Aorta (tissue), 5 donors: Measurements from ENCODE around the gene GJB5. TPM values are rescaled to one million over a fixed set of nuclear protein-coding genes. Genes with fewer than 3 reads are reported as not detected.
"Not testable (repeated sequence)": the region's sequence is repeated elsewhere in the genome, so short reads cannot be mapped to it uniquely, and the experiment has no call there.

Source experiments
- ATAC-seq: fragments of 200-7000 bp; cut with Tn5 transposase; one replicate; pipeline ENCODE4 v1.9.1; 2022; ENCODE audit warnings: moderate library complexity; ENCODE audit not compliant: low FRiP score
- DNase-seq, 2 donors: peaks; one replicate each; pipeline ENCODE4 v3.0.0-alpha.2; 2020
- H3K27ac ChIP-seq, 2 donors: one replicate each; pipeline ENCODE4 v1.5.1; 2013; ENCODE audit warnings: low read length in 2 of 2, mild to moderate bottlenecking in 2 of 2, moderate library complexity in 2 of 2, control low read depth in 1 of 2, inconsistent platforms in 1 of 2, low read depth in 1 of 2
- H3K27me3 ChIP-seq, 2 donors: one replicate each; pipeline ENCODE4 v1.6.1; 2013; ENCODE audit warnings: control low read depth in 1 of 2, low read length in 1 of 2, mild to moderate bottlenecking in 1 of 2, moderate library complexity in 1 of 2; ENCODE audit not compliant: insufficient read depth in 2 of 2, control insufficient read depth in 1 of 2
- H3K36me3 ChIP-seq, 2 donors: one replicate each; pipeline ENCODE4 v1.6.1; 2013; ENCODE audit warnings: control low read depth in 1 of 2, low read length in 1 of 2, mild to moderate bottlenecking in 1 of 2; ENCODE audit not compliant: insufficient read depth in 2 of 2, control insufficient read depth in 1 of 2
- H3K4me1 ChIP-seq, 2 donors: one replicate each; pipeline ENCODE4 v1.6.1; 2013; ENCODE audit warnings: low read length in 2 of 2, control low read depth in 1 of 2, mild to moderate bottlenecking in 1 of 2, moderate library complexity in 1 of 2; ENCODE audit not compliant: insufficient read depth in 2 of 2, control insufficient read depth in 1 of 2
- H3K4me3 ChIP-seq, 2 donors: one replicate each; pipeline ENCODE4 v1.5.1; 2013; ENCODE audit warnings: low read length in 2 of 2, control low read depth in 1 of 2, mild to moderate bottlenecking in 1 of 2
- H3K9me3 ChIP-seq: one replicate; pipeline ENCODE4 v1.6.1; 2013; ENCODE audit warnings: mild to moderate bottlenecking, low read length; ENCODE audit not compliant: control insufficient read depth
- WGBS, 2 donors: extraction: QIAGEN DNeasy Blood & Tissue Kit; methylation state at CpG; one replicate each; pipeline ENCODE4 v1.1.7; 2013; 5-methylcytosine and 5-hydroxymethylcytosine counted together
- intact Hi-C, 2 donors: fragments of 100-400 bp; cut with DNase I; formaldehyde crosslinking; loops; one replicate each; pipeline versions ENCODE4 v1.14.2 to v1.15.0; 2022
- polyA plus RNA-seq, 2 donors: library from polyadenylated mRNA; stranded (reverse); fragments of 200-250 nt; gene quantifications; one replicate each; pipeline ENCODE4 v1.2.3, GENCODE V29; 2013
- total RNA-seq, 2 donors: library from RNA; stranded (reverse); fragmentation: NEBNext Ultra II Directional; extraction: Animal tissue kit (Norgen Biotek cat#: 25700); gene quantifications; one replicate each; pipeline ENCODE4 v1.2.1, GENCODE V29; 2021
- donor health status: healthy with polysubstance abuse.
- donor health status: Bipolar disorder and iron deficiency.
- donor health status: DM: no; HTN: no; CAD: no.
- donor health status: DM: no; HTN: no; CAD: no.
- donor health status: DM: yes; HTN: yes; CAD: no.

Gene GJB5
- total and polyA plus RNA-seq, 4 donors, result not detected

GRCh38 chr1:34761776-34762307 is 7.0 kb downstream of the GJB5 start:
- H3K4me3 ChIP-seq, result no peak overlapping the region
- ATAC-seq (no peak), DNase-seq (peak in 1 of 2 donors; percentile 55)
- H3K4me1 ChIP-seq, result no peaks in the 10 kb centered on the region
- no peaks in the 10 kb centered on the region for H3K27me3 ChIP-seq
- H3K9me3 ChIP-seq, result no peaks in the 10 kb centered on the region
- 89 to 92% methylated on average over 13 of the region's 13 CpGs for WGBS, 2 donors
- intact Hi-C loops, result no loop called here
- H3K36me3 ChIP-seq, result no peaks in the 10 kb centered on the region
- no peak overlapping the region for H3K27ac ChIP-seq

DNA sequence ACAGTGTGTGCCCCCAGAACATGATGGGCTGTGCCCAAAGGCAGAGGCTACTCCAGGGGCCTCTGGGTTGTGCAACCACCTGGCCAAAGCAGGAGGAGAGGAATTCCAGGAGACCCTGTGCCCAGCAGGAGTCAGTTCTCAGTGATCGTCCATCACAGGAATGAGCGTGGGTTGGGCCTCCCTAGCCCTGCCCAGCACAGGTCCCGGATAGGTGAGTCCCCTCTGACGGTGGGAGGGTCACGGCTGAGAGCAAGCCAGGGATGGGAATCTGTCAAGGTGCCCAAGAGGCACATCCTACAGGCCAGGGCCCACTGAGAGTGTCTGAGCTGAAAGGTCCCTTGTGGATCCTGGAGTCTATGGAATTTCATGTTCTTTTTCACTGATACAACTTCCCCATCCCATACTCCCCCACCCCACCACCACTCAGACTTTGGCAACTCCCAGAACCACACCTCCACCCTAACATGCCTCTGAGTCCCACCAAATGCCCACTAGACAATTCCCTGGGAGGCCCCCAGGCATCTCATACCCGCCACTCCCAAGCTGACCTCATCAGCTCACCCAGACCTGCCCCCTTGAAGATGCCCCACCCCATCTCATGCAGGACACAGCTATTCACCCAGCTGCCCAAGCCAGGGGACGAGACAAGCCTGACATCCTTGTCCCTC is 7.8 kb downstream of the GJB5 start:
- intact Hi-C loops, result no loop called here
- Histone ChIP-seq H3K9me3 (no peaks in the 10 kb centered on the region), H3K27ac (no peak overlapping the region), H3K36me3 (no peaks in the 10 kb centered on the region), H3K27me3 (no peaks in the 10 kb centered on the region), H3K4me1 (no peaks in the 10 kb centered on the region), H3K4me3 (no peak overlapping the region)
- ATAC-seq (no peak), DNase-seq (no peak)
- WGBS, 2 donors, result 60 to 63% methylated on average over 7 of the region's 7 CpGs

DNA sequence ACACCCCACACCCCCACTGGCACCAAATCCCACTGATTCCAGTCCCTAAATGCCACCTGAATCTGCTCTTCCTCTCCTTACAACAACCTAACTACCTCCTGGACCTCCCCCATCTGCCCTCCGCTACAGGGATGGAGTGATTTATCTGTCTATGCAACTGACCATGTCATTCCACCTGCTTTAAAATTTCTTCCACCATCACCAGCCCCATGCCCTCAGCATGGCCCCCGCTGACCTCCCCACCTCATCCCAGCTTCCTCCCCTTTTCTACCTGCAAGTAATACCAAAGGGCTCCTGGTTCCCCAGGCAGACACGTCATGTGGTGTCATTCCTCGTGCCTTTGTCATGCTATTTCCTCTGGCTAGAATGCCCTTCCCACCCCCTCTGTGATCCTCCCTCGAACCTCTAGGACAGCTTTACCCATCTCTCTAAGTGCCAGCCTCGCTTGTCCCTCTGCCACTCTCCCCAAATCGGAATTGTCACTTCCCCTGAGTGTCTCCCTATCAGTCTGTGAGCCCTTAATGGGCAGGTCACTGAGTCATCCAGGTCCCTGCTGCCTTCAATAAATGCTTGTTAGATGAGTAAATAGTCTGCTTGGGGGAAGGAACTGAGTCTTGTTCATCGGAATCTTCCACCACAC is 8.4 kb downstream of the GJB5 start:
- intact Hi-C loops, result no loop called here
- no peak overlapping the region for H3K4me3 ChIP-seq
- WGBS, 2 donors, result 49 to 51% methylated on average over 8 of the region's 8 CpGs
- H3K27ac ChIP-seq, result no peak overlapping the region
- no peak for ATAC-seq
- no peak for DNase-seq
- H3K36me3 ChIP-seq, result no peaks in the 10 kb centered on the region
- no peaks in the 10 kb centered on the region for H3K27me3 ChIP-seq
- no peaks in the 10 kb centered on the region for H3K9me3 ChIP-seq
- H3K4me1 ChIP-seq, result no peaks in the 10 kb centered on the region

- ATAC-seq (no peak), DNase-seq (no peak)
- no peaks in the 10 kb centered on the region for H3K9me3 ChIP-seq
- no peaks in the 10 kb centered on the region for H3K4me1 ChIP-seq
- WGBS, 2 donors, result 71 to 72% methylated on average over 3 of the region's 3 CpGs
- H3K27ac ChIP-seq, result no peak overlapping the region
- H3K27me3 ChIP-seq, result no peaks in the 10 kb centered on the region
- no peaks in the 10 kb centered on the region for H3K36me3 ChIP-seq
- intact Hi-C loops, result no loop called here
- no peak overlapping the region for H3K4me3 ChIP-seq
These were observed 14.0 kb downstream of the GJB5 start for GRCh38 chr1:34768856-34769255.

DNA sequence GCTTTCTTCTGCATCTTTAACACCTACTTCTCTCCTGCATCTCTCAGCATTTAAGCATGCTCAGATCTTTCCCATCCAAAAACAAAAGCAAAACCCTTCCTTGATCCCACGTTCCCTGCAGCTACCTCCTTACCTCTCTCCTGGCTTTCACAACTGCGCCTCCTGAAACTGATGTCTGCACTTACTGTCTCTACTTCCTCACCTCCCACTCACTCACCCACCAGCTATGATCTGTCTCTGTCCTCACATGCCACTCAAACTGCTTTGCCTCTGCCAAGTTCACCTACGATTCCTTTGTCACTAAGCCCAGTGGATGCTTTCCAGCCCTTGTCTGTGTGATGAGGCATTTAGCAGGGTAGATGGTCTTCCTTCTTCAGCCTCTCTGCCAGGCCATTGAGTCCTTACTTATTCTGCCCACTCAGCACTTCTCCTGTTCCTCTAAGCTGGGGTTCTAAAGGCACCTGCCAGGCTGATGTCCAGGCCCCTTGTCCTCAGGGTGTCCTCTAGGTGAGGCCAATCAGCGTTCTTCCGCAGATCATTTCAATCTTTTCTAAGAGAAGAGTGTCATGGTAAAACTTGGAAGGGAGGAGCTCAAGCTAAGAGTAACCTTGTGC is 16.2 kb downstream of the GJB5 start:
- H3K4me1 ChIP-seq, result no peaks in the 10 kb centered on the region
- no peak overlapping the region for H3K4me3 ChIP-seq
- ATAC-seq, result no peak
- H3K27me3 ChIP-seq, result no peaks in the 10 kb centered on the region
- H3K27ac ChIP-seq, result no peak overlapping the region
- H3K36me3 ChIP-seq, result no peaks in the 10 kb centered on the region
- DNase-seq, result no peak
- H3K9me3 ChIP-seq, result no peaks in the 10 kb centered on the region
- intact Hi-C loops, result no loop called here
- WGBS, 2 donors, result 85 to 89% methylated on average over 5 of the region's 5 CpGs

- DNase-seq (no peak), ATAC-seq (no peak)
- H3K27ac ChIP-seq, result no peak overlapping the region
- 86 to 87% methylated on average over 16 of the region's 16 CpGs for WGBS, 2 donors
- H3K9me3 ChIP-seq, result no peaks in the 10 kb centered on the region
- intact Hi-C loops, result no loop called here
- H3K4me1 ChIP-seq, result no peaks in the 10 kb centered on the region
- no peaks in the 10 kb centered on the region for H3K36me3 ChIP-seq
- no peaks in the 10 kb centered on the region for H3K27me3 ChIP-seq
- no peak overlapping the region for H3K4me3 ChIP-seq
These were observed 16.9 kb downstream of the GJB5 start for GRCh38 chr1:34771573-34772371.

- not testable (repeated sequence) for DNase-seq
These were observed 18.3 kb downstream of the GJB5 start for GRCh38 chr1:34773114-34773513.

GRCh38 chr1:34774957-34775356 is 20.1 kb downstream of the GJB5 start:
- Histone ChIP-seq H3K4me3 (no peak overlapping the region), H3K9me3 (no peaks in the 10 kb centered on the region), H3K27ac (no peak overlapping the region), H3K27me3 (no peaks in the 10 kb centered on the region), H3K4me1 (no peaks in the 10 kb centered on the region), H3K36me3 (no peaks in the 10 kb centered on the region)
- whole genome bisulfite sequencing, 2 donors, result 55 to 73% methylated on average over 8 of the region's 8 CpGs
- intact Hi-C loops, result no loop called here
- peak in 1 of 2 donors; percentile 13 for DNase-seq
- ATAC-seq, result no peak

More at GRCh38 chr1:34773114-34773513, 18.3 kb downstream of the GJB5 start:
- intact Hi-C loops, H3K36me3 ChIP-seq, H3K4me1 ChIP-seq, H3K9me3 ChIP-seq, H3K27me3 ChIP-seq, ATAC-seq, H3K4me3 ChIP-seq, H3K27ac ChIP-seq: not testable (repeated sequence)
- WGBS, 2 donors, result 85 to 94% methylated on average over 4 of the region's 4 CpGs
